Activated CD4-positive, alpha-beta T cell treated with anti-CD3 and anti-CD28 coated beads for 48 hours (primary cell): ENCODE data around the gene ALX3.

Source experiments
- DNase-seq: peaks from one replicate; pipeline ENCODE4 v3.0.0-alpha.2; 2020

ALX3 gene

DNA sequence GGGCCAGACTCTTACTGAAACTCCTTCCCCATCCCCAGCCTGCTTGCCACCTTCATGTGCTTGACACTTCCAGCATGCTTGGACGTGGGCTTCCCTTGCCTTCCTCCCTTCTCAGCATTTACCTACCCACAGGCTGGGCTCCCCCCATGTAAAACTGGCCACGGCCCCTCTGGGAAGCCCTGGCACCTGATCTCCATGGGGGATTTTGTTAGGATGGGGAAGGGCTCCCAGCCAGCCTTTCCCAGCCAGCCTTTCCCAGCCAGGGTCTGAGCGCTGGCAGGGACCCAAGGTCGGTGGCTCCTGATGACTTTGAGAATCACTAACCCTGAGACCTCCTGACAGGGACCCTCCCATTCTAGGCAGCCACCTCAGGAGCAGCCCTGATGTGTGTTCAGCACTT is 6.7 kb downstream of the ALX3 start:
- DNase-seq = no peak

DNA sequence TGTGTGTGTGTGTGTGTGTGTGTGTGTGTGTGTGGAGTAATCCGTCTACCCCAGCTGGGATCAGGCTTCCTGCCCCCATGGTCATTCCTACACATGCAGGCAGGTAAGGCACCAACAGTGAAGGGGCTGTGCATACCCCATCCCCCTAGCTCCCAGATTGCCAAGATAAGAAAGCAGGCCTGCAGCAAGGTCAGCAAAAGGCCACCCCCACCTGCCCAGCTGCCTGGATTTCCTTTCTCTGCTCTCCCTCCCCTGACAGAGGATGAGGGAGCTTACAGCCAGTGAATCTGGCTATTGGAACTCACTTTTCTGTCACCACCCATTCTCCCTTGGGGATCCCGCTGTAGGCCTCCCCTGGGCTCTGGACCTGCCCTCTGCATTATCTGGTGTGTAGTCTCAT is 7.9 kb downstream of the ALX3 start:
- no peak for DNase-seq

DNA sequence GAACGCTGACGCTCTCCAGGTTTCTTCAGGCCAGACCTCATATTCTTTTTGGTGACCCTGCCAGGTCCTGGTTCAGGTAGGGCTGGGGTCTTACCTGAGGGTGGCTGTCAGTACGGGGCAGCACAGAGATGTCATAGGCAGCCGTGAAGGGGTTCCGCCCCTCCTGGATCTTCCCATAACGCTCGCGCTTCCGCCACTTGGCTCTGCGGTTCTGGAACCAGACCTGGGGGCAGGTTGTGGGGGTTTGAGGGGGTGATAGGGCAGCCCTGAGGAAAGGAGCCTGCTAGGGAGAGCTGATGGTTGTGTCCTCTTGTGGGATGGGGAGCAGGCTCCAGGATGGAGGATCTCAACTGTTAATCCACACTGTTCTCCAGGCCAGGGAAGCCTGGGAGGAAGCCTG is 9.1 kb downstream of the ALX3 start:
- no peak for DNase-seq

DNA sequence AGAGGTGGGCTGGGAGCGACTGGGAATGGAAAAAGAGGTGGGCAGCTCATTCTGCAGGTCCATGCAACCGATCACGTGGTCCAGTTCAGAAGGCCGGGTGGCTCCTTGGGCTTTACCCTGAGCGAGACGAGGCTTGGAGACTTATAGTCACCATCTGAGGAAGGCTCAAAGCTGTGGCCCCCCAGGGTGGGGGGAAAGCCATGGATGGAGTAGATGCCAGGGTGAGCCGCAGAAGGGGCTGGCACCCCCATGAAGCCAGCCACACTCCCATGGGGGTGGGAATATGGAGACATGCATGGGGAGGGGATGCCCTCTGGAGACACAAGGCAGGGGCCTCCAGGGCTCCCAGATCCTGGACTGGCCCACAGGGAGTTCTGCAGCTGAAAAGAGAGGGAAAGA is 9.8 kb downstream of the ALX3 start:
- DNase-seq = no peak

DNA sequence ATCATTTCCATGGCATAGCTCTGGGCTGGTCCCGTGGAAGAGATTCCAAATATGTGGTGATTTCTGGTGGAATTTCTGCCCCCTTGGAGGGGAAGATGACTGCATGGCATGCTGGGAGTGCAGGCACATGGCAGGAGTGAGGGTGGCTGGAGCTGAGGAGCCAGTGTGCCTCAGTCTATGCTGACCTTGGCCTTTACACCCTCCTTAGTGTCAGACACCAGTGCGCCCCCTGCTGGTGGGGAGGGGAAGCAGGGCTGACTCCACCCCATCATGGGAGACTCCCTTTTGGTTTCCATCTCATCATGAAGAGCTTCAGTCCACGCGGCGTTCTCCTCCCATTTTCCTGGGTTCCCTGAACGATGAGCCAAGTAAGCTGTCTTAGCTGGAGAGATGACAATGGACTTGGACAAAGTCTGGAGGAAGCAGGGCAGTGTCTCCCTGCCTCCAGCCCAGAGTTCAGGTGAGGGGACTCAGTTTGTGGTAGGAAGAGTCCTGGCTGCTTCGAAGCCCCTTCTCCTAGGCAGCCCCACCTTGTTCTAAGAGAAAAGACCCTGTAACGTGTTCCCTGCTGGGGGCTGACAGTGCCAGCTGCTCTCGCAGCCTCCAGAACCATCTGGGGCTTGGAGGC is 10.3 kb downstream of the ALX3 start:
- DNase-seq = peak; percentile 88

DNA sequence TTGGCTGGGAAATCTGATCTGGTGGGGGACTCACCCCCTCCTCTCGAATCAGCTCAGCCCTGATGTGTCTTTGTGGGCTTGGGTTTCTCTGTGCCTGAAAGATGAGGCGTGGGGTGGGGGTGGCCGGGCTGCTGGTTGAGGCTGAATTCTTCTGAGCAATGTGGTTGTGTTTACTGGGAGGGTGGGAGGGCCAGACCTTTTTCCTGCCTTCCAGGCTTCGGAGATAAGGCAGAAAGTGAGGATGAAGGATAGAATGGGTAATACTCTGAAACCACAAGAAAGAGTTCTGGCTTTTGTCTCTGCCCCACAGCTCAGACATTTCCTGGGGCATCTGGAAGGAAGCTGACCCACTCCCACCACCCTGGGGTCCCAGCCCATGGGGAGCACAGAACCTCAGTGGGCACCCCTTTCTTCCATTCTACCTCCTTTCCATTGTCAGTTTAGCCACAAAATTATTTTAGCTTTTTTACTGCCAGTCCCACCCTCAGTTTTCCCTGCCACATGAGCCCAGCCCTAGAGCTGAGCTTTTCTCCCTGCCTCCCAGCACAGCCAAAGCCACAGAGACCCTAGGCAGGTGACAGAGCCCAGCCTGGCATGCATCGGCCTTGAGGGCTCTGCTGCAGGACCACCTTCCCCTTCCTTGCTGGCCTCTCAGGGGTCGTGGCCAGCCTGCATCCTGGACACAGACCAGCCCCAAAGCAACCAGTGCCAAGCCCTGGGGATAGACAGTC is 11.2 kb downstream of the ALX3 start:
- no peak for DNase-seq

DNA sequence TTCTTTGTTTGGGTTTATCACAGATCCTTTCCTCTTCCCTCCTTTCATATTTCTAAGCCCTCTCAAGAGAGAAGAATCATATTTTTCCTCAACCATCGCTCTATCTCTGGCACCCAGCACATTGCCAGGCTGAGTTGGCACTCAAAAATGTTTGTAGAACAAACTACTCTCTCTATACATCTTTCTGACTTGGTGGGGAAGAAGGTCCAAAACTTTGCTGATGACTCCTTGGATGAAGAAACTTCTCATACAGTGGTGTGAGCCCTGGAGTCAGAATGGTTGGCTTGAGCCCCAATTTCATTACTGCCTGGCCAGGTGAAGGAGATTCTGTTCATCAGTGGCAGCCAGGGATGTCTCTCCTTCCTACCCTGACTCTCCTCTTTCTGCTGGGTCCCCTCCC is 11.9 kb downstream of the ALX3 start:
- no peak for DNase-seq

DNA sequence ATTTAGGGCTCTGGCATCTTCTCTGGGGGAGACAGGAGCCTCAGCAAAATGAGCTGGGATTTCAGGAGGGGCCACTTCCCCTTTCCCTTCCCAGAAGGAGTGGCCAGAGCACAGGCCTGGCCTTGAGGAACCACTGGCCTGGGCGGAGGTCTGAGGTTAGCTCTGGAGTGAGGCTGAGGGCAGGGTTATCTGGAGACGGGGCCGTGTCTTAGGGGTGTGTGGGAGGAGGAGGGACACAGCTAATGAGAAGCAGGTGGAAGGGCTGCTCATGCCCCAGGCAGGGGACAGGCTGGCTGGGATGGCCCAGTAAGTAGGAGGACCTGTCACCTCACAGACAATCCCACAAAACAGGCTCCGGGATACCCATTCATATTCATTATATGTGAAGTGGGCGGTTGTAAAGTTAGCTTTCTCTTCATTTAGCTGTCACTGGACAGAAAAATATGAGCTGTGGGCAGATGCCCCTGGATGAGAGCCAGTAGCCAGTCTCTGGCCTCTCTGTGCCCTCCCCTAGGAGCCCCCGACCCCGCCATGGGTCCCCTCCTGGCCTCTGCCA is 12.4 kb downstream of the ALX3 start:
- no peak for DNase-seq

DNA sequence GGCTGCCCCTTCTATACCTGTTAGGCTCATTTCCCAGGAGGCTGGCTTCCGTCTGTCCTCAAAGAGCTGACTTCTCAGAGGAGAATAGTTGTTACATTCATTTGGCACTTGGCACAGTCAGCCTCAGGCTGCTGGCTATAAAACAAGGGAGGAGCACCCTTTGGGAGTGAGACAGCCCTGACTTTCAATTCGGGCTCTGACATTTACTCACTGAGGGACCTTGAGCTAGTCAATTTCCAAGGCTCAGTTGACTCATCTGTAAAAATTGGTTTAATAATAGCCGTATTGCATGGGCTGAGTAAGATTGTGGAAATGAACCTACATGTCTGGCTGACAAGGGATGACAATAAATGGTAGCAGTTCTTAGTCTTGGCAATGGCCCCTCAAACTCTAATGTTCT is 13.7 kb downstream of the ALX3 start:
- no peak for DNase-seq

DNA sequence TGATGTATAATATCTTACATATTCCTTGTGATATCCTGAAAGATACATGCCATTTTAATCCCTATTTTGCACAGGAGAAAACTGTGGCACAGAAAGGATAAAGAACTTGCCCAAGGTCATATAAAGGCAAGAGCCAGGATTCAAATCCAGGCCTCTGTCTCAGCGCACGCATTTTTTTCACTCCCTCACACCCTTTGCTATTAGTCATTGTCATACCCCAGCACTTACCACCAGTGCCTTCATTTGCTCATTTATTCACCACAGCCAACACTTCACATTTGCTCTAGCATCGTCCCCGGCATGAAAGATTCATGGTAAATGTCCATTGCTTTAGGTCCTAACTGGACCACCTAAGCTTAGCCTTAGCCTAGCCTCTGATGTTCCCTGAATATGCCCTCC is 14.2 kb downstream of the ALX3 start:
- DNase-seq = no peak

DNA sequence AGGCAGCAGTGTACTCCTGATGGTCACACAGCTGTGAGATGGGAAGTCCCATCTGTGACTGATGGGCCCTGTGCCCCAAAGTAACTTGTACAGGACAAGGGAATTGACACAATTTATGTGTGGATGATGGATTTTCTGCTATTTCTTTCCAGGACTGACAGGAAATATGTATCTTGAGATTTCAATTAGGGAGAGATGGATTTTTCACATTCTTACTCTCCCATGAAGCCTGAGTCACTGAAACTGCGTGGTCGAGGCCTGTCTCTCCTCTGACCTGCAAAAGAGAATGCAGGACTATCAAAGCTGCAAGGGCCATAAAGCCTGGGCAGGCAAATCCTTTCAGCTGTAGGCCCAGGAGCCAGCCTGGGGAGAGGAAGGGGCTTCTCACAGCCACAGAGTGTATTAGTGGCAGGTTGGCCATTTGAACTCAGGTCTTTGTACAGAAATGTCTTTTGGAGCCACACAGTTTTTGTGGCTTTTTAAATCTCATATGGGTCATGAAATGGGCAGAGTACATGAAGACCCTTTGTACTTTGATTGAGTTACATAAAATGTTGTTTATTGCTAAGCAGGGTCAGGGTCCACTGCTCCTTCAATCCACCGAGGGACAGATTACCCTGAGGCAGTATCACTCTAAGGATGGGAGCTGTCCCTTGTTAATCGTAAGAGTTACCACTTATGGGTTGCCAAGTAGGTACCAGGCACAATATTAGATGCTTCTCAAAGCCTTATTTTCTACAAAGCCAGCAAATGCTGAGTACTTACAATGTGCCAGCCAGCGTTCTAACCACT is 14.8 kb downstream of the ALX3 start:
- no peak for DNase-seq

DNA sequence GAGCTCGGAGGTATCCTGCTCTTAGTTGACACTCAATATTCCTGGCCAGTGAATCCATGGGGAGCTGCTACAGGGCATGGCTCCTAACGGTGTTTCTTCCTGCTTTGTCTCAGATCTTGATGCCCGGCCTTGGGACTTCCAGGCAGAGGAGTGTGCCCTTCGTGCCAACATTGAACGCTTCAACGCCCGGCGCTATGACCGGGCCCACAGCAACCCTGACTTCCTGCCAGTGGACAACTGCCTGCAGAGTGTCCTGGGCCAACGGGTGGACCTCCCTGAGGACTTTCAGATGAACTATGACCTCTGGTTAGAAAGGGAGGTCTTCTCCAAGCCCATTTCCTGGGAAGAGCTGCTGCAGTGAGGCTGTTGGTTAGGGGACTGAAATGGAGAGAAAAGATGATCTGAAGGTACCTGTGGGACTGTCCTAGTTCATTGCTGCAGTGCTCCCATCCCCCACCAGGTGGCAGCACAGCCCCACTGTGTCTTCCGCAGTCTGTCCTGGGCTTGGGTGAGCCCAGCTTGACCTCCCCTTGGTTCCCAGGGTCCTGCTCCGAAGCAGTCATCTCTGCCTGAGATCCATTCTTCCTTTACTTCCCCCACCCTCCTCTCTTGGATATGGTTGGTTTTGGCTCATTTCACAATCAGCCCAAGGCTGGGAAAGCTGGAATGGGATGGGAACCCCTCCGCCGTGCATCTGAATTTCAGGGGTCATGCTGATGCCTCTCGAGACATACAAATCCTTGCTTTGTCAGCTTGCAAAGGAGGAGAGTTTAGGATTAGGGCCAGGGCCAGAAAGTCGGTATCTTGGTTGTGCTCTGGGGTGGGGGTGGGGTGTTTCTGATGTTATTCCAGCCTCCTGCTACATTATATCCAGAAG is 16.7 kb downstream of the ALX3 start:
- peak; percentile 80 for DNase-seq

DNA sequence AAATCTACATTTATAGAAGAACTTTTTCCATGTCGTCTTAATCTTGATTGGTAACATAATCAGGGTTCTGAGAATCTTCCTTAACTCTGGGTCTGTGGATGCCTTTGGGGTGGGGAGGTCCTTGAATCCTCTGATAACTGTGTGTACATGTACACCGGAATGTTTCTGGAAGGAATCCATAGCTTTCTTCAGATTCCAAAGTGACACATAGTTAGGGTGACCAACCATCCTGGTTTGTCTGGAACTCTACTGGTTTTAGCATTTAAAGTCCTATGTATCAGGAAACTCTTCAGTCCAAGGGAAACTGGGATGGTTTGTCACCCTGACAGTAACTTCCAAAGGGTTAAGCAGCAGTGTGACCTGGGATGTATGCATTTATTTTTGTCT is 19.2 kb downstream of the ALX3 start:
- DNase-seq = no peak

DNA sequence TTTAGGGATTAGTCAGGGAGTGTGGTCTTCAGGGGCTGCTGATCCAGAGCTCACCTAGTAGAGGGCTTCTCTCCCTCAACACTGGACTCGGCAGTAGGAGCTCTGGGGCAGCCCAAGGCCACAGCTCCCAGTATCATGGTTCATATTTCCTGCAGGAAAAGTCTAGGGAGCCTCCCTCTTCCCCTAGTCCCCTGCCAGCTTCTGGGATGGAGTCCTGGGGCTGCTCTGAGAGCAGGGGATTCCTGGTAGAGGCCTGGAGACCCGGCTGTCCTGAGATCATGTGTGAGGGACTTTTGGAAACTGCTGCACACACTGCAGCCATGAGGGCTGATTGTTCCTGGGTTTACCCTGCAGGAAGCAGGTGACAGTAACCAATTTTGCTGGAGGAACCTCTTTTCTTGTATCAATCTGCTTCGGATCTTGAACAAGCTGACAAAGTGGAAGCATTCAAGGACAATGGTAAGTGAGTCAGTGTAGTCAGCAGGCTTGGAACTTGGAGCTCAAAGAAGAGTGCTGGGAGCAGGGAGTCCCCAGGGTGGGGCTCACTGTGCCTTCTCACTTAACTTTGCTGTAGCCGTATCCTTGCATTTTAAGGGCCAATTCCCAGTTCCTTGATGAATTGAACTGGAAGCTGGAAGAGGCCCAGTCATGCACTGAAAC is 19.7 kb downstream of the ALX3 start:
- DNase-seq = no peak

DNA sequence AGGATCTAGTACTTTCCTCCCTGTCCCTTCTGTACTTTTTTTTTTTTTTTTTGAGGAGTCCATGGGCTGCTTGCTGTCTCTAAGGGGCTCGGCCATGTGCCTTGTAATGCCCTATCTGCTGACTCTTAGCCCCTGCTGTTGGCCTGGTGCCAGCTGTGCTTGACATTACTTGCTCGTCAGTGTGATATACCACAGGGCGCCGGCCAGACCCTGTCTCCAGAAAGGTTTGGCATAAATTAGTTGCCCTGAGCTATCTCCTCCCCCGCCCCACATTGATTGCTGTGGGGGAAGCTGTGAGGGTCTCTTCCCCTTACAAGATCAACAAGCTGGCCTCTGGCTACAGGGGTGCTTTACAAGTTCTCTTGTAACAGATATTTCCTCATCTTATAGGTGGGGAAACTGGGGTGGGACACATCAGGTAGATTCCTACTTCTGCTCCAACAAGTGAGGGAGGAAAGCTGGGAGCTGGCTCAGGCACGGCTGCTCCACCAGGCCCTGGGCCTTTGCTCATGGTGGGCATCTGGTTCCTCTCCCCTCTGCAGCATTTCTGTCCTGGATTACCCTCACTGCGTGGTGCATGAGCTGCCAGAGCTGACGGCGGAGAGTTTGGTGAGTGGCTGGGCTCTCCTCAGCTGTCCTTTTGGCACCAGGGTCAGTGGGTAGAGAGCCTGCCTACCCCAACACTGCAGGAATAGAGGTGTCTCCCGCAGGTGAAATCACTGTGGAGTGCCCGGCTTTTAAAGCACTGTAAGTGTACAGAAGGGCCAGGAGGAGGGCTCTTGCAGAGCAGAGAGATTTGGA is 20.5 kb downstream of the ALX3 start:
- DNase-seq = no peak

DNA sequence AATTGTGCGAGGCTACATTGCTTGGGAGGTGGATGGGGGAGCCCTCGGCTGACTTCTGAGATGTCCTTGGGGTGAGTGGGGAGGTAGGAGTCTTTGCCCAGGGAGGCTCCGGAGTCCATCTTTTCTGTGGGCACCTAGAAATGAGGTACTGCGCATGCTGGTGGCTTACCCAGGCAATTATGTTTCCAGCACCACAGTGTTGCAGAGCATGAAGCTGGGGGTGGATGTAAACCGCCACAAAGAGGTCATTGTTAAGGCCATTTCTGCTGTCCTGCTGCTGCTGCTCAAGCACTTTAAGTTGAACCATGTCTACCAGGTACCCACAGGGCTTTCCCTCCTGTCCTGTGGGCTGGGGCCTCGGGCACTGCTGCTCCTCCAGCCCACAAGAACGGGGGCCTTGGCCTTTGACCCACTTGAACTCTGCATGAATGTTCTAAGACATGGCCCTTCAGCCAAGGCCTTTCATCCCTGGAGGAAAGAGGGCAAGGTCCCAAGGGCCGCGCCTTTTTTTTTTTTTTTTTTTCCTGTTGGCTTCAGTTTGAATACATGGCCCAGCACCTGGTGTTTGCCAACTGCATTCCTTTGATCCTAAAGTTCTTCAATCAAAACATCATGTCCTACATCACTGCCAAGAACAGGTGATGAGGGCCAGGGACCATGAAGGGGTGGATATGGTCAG is 21.4 kb downstream of the ALX3 start:
- no peak for DNase-seq

DNA sequence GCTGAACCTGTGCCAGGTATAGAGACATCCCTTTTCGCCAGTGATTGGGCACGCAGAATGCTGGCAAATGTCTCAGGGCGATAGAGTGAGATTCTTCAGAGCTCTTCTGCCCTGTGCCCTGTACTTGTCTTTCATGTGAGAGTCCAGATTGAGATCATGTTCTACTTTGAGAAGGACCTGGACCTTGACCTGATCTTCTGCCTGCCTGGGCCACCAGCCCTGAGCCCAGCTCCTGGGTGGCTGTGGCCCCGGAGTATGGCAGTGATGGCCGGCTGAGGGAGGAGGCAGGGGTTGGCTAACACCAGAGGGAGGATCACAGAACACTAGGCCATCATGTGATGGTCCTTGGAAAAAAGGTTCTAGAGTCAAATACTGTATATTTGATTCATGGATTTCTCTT is 22.2 kb downstream of the ALX3 start:
- DNase-seq = no peak

DNA sequence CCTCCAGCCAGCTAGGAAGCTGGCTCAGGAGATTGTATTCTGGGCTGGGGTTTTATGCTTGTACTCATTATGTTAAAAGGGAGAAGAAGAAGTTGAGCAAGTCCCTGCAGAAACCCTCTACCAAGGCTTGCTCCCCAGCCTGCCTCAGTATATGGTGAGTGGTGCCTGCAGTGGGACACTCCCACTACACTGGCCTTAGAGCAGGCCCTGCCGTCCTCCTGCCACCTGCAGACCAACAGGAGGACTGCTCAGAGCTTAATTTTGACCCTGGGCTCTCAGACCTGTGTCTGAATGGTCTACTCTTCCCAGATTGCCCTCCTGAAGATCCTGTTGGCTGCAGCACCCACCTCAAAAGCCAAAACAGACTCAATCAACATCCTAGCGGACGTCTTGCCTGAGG is 23.0 kb downstream of the ALX3 start:
- no peak for DNase-seq

DNA sequence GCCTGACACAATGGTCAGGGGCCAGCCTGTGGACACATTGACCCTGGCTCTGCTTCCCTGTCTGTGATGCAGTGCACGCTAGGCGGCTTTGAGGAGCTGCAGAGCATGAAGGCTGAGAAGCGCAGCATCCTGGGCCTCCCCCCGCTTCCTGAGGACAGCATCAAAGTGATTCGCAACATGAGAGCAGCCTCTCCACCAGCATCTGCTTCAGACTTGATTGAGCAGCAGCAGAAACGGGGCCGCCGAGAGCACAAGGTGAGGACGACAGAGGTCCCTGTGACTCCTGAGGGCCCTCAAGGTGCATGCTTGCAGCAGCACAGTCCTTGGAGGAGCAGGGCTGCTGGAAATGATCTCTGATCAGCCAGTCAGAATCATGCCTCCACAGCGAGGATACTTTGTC is 27.5 kb downstream of the ALX3 start:
- no peak for DNase-seq

DNA sequence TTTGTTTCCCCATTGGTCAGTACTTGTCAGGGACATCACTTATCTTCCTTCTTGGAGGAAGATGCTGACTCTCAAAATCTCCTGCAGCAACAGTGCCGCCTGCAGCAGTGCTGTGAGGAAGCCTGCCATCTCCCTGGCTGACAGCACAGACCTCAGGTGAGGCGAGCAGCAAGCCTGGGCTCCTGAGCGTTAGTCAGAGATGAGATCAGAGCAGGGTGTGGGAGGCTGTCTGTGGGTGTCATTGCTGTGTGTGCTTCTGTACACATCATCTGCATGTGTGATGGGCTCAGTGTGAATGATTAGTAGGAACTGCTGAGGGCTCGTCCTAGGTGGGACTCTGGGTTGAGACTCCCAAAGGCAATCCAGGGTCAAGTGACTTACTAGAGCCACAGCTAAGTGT is 29.9 kb downstream of the ALX3 start:
- DNase-seq = peak; percentile 52

DNA sequence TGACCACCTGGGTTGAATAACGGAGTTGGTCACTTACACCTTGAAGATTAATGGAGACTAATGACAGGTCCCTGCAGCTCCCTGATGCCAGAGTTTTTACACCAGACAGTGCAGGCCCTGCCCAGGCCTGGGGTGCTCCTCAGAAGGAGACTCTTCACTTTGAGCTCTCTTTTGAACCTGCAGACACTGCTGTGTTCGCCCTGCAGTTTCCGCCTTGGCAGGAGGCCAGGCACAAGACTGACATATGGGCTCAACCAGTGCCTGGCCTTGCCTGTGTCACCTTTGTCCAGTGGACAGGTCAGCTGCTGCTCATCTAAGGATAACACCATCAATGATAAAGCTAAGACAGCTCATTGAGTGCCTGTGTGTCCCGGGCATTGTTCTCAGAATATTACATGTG is 30.8 kb downstream of the ALX3 start:
- no peak for DNase-seq
